CD4-positive, CD25-positive, alpha-beta regulatory T cell (primary cell): ENCODE measurements around the gene NSUN4. TPM values are rescaled to one million over a fixed set of nuclear protein-coding genes. Genes with fewer than 3 reads are reported as not detected.

Experiments used
- ATAC-seq, 2 donors: fragments of 150-1000 bp; cut with Tn5 transposase; one replicate each; pipeline ENCODE4 v1.10.0; 2021; ENCODE audit warnings: low read depth in 2 of 2, moderate number of reproducible peaks in 2 of 2, moderate library complexity in 1 of 2
- DNase-seq, 3 donors: peaks; one replicate each; pipeline versions ENCODE4 v3.0.0 to v3.0.0-alpha.2; 2012 to 2022; ENCODE audit warnings: mixed read lengths in 1 of 3
- H3K27ac ChIP-seq: one replicate; pipeline ENCODE4 v1.7.0; 2013; ENCODE audit warnings: mild to moderate bottlenecking, low read length; ENCODE audit not compliant: insufficient read depth, poor library complexity, severe bottlenecking
- H3K27me3 ChIP-seq: one replicate; pipeline ENCODE4 v1.7.0; 2013; ENCODE audit warnings: low read length; ENCODE audit not compliant: control insufficient read depth, insufficient read depth
- H3K36me3 ChIP-seq: one replicate; pipeline ENCODE4 v1.7.0; 2013; ENCODE audit warnings: mild to moderate bottlenecking, low read length, moderate library complexity; ENCODE audit not compliant: control insufficient read depth, insufficient read depth
- H3K4me1 ChIP-seq: 2 replicates; pipeline ENCODE4 v1.7.0; 2013; ENCODE audit warnings: mild to moderate bottlenecking, low read length; ENCODE audit not compliant: insufficient read depth, control insufficient read depth, poor library complexity, severe bottlenecking
- H3K4me3 ChIP-seq: one replicate; pipeline ENCODE4 v1.7.0; 2013; ENCODE audit warnings: low read depth, mild to moderate bottlenecking, low read length, moderate library complexity
- H3K9me3 ChIP-seq, 2 experiments: 1 replicate in 1 of 2; 2 replicates in 1 of 2; pipeline ENCODE4 v1.7.0; 2013; ENCODE audit warnings: low read length in 2 of 2, mild to moderate bottlenecking in 1 of 2, moderate library complexity in 1 of 2; ENCODE audit not compliant: control insufficient read depth in 2 of 2
- H3K27ac Mint-ChIP-seq, 3 donors: one replicate each; pipeline ENCODE4 v1.8.0; 2020 to 2022; ENCODE audit warnings: mild to moderate bottlenecking in 3 of 3, mixed read lengths in 3 of 3, moderate library complexity in 2 of 3
- H3K27me3 Mint-ChIP-seq: one replicate; pipeline ENCODE4 v1.8.0; 2022; ENCODE audit warnings: mild to moderate bottlenecking, mixed read lengths
- H3K36me3 Mint-ChIP-seq: one replicate; pipeline ENCODE4 v1.8.0; 2020; ENCODE audit warnings: mixed read lengths
- H3K4me1 Mint-ChIP-seq, 4 donors: one replicate each; pipeline ENCODE4 v1.8.0; 2020 to 2022; ENCODE audit warnings: mixed read lengths in 4 of 4, mild to moderate bottlenecking in 1 of 4
- H3K4me3 Mint-ChIP-seq, 4 donors: one replicate each; pipeline ENCODE4 v1.8.0; 2020 to 2022; ENCODE audit warnings: mild to moderate bottlenecking in 4 of 4, mixed read lengths in 4 of 4, moderate library complexity in 3 of 4
- H3K9me3 Mint-ChIP-seq, 7 donors: one replicate each; pipeline ENCODE4 v1.8.0; 2020 to 2022; ENCODE audit warnings: mixed read lengths in 7 of 7, mild to moderate bottlenecking in 3 of 7, moderate library complexity in 2 of 7
- polyA plus RNA-seq, 4 donors: library from polyadenylated mRNA; unstranded; fragments of 300-500 nt; fragmentation: Illumina TruSeq; gene quantifications; one replicate each; pipeline ENCODE4 v1.2.3, GENCODE V29; 2021
- total RNA-seq: library from RNA; stranded (reverse); gene quantifications from one replicate; pipeline ENCODE4 v1.2.3, GENCODE V29; 2022

The NSUN4 gene
- total and polyA plus RNA-seq, 5 donors from 2014 or later: 10.8 to 33.4 (median 16.3) TPM

GRCh38 chr1:46399307-46399706 lies 58.7 kb downstream of the NSUN4 start:
- Histone ChIP-seq H3K27me3 (no peaks in the 10 kb centered on the region), H3K9me3 (no peaks in the 10 kb centered on the region), H3K27ac (no peak overlapping the region), H3K4me1 (no peaks in the 10 kb centered on the region), H3K36me3 (no peaks in the 10 kb centered on the region), H3K4me3 (no peak overlapping the region)
- H3K4me3 Mint-ChIP-seq: no peak overlapping the region
- peaks cover 0 to 11% (median 5%) of the 10 kb centered on the region in 4 donors for H3K4me1 Mint-ChIP-seq
- H3K9me3 Mint-ChIP-seq: no peaks in the 10 kb centered on the region
- no peaks in the 10 kb centered on the region for H3K36me3 Mint-ChIP-seq
- peaks cover 21% of the 10 kb centered on the region for H3K27me3 Mint-ChIP-seq
- H3K27ac Mint-ChIP-seq: no peak overlapping the region
- DNase-seq (no peak), ATAC-seq (no peak)

- Histone ChIP-seq H3K27me3 (no peaks in the 10 kb centered on the region), H3K36me3 (no peaks in the 10 kb centered on the region), H3K4me3 (no peak overlapping the region), H3K4me1 (no peaks in the 10 kb centered on the region), H3K9me3 (no peaks in the 10 kb centered on the region), H3K27ac (no peak overlapping the region)
- Mint-ChIP-seq H3K36me3 (no peaks in the 10 kb centered on the region), H3K4me3 (no peak overlapping the region), H3K9me3 (no peaks in the 10 kb centered on the region), H3K4me1 (peaks cover 0 to 10% (median 3%) of the 10 kb centered on the region in 4 donors), H3K27ac (no peak overlapping the region), H3K27me3 (peaks cover 16% of the 10 kb centered on the region)
- DNase-seq (no peak), ATAC-seq (no peak)
Observed at GRCh38 chr1:46400421-46400820, 59.8 kb downstream of the NSUN4 start.

GRCh38 chr1:46401154-46401913 lies 60.7 kb downstream of the NSUN4 start:
- no peaks in the 10 kb centered on the region for H3K36me3 ChIP-seq
- peaks cover 12% of the 10 kb centered on the region for H3K27me3 Mint-ChIP-seq
- H3K27me3 ChIP-seq: no peaks in the 10 kb centered on the region
- no peak overlapping the region for H3K4me3 Mint-ChIP-seq
- H3K4me3 ChIP-seq: no peak overlapping the region
- H3K4me1 ChIP-seq: no peaks in the 10 kb centered on the region
- DNase-seq (no peak), ATAC-seq (no peak)
- no peak overlapping the region for H3K27ac ChIP-seq
- no peaks in the 10 kb centered on the region for H3K36me3 Mint-ChIP-seq
- no peaks in the 10 kb centered on the region for H3K9me3 Mint-ChIP-seq
- no peaks in the 10 kb centered on the region for H3K9me3 ChIP-seq
- H3K4me1 Mint-ChIP-seq: peaks cover 0 to 5% (median 2%) of the 10 kb centered on the region in 4 donors
- H3K27ac Mint-ChIP-seq: no peak overlapping the region

GRCh38 chr1:46401964-46402626 lies 61.5 kb downstream of the NSUN4 start:
- no peaks in the 10 kb centered on the region for H3K36me3 Mint-ChIP-seq
- H3K4me1 Mint-ChIP-seq: peaks cover 0 to 5% (median 2%) of the 10 kb centered on the region in 4 donors
- Histone ChIP-seq H3K27ac (no peak overlapping the region), H3K9me3 (no peaks in the 10 kb centered on the region), H3K27me3 (no peaks in the 10 kb centered on the region), H3K4me1 (no peaks in the 10 kb centered on the region), H3K4me3 (no peak overlapping the region), H3K36me3 (no peaks in the 10 kb centered on the region)
- ATAC-seq (no peak), DNase-seq (no peak)
- H3K27me3 Mint-ChIP-seq: peaks cover 12% of the 10 kb centered on the region
- H3K27ac Mint-ChIP-seq: no peak overlapping the region
- no peaks in the 10 kb centered on the region for H3K9me3 Mint-ChIP-seq
- no peak overlapping the region for H3K4me3 Mint-ChIP-seq

- Histone ChIP-seq H3K36me3 (no peaks in the 10 kb centered on the region), H3K4me3 (no peak overlapping the region), H3K27ac (no peak overlapping the region), H3K27me3 (no peaks in the 10 kb centered on the region), H3K9me3 (no peaks in the 10 kb centered on the region), H3K4me1 (no peaks in the 10 kb centered on the region)
- H3K27me3 Mint-ChIP-seq: peaks cover 5% of the 10 kb centered on the region
- no peak for ATAC-seq
- no peak overlapping the region for H3K4me3 Mint-ChIP-seq
- H3K9me3 Mint-ChIP-seq: no peaks in the 10 kb centered on the region
- H3K27ac Mint-ChIP-seq: no peak overlapping the region
- peaks cover 0 to 7% (median 3%) of the 10 kb centered on the region in 4 donors for H3K4me1 Mint-ChIP-seq
- peaks cover 6% of the 10 kb centered on the region for H3K36me3 Mint-ChIP-seq
- DNase-seq: no peak
Observed at GRCh38 chr1:46403916-46404315, 63.3 kb downstream of the NSUN4 start.

- Mint-ChIP-seq H3K27ac (no peak overlapping the region), H3K4me3 (peak overlapping the region in 1 of 4 donors; percentile 2), H3K36me3 (peaks cover 6% of the 10 kb centered on the region), H3K9me3 (no peaks in the 10 kb centered on the region), H3K27me3 (no peaks in the 10 kb centered on the region), H3K4me1 (peaks cover 0 to 7% (median 2%) of the 10 kb centered on the region in 4 donors)
- Histone ChIP-seq H3K36me3 (no peaks in the 10 kb centered on the region), H3K4me1 (no peaks in the 10 kb centered on the region), H3K9me3 (no peaks in the 10 kb centered on the region), H3K4me3 (no peak overlapping the region), H3K27me3 (no peaks in the 10 kb centered on the region), H3K27ac (no peak overlapping the region)
- DNase-seq (no peak), ATAC-seq (no peak)
Observed at GRCh38 chr1:46404482-46405196, 64.0 kb downstream of the NSUN4 start.

- peaks cover 6% of the 10 kb centered on the region for H3K36me3 Mint-ChIP-seq
- Histone ChIP-seq H3K36me3 (no peaks in the 10 kb centered on the region), H3K4me3 (no peak overlapping the region), H3K27ac (no peak overlapping the region), H3K27me3 (no peaks in the 10 kb centered on the region), H3K9me3 (no peaks in the 10 kb centered on the region), H3K4me1 (no peaks in the 10 kb centered on the region)
- DNase-seq: no peak
- no peaks in the 10 kb centered on the region for H3K9me3 Mint-ChIP-seq
- no peaks in the 10 kb centered on the region for H3K27me3 Mint-ChIP-seq
- no peak overlapping the region for H3K4me3 Mint-ChIP-seq
- ATAC-seq: no peak
- H3K4me1 Mint-ChIP-seq: peaks cover 0 to 6% (median 0%) of the 10 kb centered on the region in 4 donors
- H3K27ac Mint-ChIP-seq: no peak overlapping the region
Observed at GRCh38 chr1:46405197-46405555, 64.6 kb downstream of the NSUN4 start.
